A204.1 (cell line): ENCODE data around the gene FAM168B.
"Not testable (repeated sequence)": the region's sequence is repeated elsewhere in the genome, so short reads cannot be mapped to it uniquely, and the experiment has no call there.

Experiments used
- FAIRE-seq: peaks from 2 replicates; lab custom pipeline; 2012; peaks lifted over from hg19 to GRCh38; lab: Jason Lieb, UNC

The FAM168B gene

GRCh38 chr2:131094463-131095281 is 1.4 kb upstream of the FAM168B start:
- no peak for FAIRE-seq

- no peak for FAIRE-seq
Measured at GRCh38 chr2:131093696-131094462, 619 bp upstream of the FAM168B start.

GRCh38 chr2:131092458-131093005 is 728 bp downstream of the FAM168B start:
- no peak for FAIRE-seq

DNA sequence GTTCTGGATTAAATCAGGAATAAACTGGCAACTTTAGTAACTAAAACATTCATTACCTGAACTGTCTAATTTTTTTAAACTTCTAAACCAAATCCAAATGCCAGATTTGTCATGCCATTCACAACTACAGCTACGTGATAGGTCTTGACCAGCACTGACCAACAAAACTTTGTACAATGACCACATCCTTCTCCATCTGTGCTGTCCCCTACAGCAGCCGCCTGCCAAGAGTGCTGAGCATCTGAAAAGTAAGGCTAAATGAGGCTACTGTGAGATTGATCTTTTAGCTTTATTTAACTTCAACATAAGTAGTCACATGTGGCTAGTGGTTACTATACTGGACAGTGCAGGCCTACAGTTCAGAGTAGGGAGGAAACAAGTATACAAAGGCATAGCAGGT is 7.6 kb downstream of the FAM168B start:
- FAIRE-seq = no peak

- FAIRE-seq = no peak
Measured at GRCh38 chr2:131081190-131081589, 12.1 kb downstream of the FAM168B start.

DNA sequence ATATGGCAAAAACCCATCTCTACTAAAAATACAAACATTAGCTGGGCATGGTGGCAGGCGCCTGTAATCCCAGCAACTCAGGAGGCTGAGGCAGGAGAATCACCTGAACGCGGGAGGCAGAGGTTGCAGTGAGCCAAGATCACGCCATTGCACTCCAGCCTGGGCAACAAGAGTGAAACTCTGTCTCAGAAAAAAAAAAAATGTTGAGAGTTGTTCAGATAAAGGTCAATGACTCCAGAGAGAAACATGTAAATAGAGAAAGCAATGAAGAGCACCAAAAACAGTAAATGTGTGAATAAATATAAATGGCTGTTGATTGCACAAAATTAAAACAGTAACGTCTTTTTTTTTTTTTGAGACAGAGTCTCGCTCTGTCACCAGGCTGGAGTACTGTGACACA is 13.3 kb downstream of the FAM168B start:
- not testable (repeated sequence) for FAIRE-seq

- no peak for FAIRE-seq
Measured at GRCh38 chr2:131077966-131078365, 15.3 kb downstream of the FAM168B start.

- FAIRE-seq = no peak
Measured at GRCh38 chr2:131077182-131077846, 15.9 kb downstream of the FAM168B start.

DNA sequence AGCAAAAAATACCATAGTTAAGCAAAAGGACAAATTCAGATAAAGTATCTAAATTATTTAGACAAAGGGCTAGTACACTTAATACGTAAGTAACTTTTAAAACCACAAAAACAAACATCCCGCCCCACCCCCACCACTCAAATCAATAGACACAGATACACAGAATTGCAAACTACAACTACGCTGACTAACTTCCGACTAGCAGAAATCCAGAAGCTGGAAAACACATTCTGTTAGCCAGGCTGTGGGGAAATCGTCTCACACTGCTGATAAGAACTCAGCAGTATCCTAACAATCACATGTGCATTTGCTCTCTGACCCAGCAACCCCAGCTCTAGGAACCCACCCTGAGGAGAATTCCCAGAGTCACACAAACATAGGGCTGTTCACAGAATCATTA is 16.6 kb downstream of the FAM168B start:
- no peak for FAIRE-seq

DNA sequence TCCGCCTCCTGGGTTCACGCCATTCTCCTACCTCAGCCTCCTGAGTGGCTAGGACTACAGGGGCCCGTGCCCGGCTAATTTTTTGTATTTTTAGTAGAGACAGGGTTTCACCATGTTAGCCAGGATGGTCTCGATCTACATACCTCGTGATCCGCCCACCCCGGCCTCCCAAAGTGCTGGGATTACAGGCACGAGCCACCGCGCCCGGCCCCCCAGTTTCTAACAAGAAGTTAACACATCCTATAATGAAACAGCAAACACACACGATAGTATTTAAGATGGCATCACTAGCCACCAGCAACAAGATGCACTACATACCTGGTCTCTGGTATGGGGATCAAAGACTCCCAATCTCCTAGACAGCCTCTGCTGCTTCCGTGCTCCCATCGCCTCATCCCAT is 17.7 kb downstream of the FAM168B start:
- FAIRE-seq = not testable (repeated sequence)

DNA sequence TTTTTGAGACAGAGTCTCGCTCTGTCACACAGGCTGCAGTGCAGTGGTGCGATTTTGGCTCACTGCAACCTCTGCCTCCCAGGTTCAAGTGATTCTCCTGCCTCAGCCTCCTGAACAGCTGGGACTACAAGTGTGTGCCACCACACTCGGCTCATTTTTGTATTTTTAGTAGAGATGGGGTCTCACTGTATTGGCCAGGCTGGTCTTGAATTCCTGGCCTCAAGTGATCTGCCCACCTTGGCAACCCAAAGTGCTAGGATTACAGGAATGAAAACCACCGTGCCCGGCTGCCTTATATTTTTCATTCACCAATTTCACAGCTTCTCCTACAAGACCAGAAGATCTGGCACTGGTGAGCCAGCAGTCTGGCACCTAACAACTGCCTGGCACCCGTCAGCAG is 25.1 kb downstream of the FAM168B start:
- FAIRE-seq = not testable (repeated sequence)

- no peak for FAIRE-seq
Measured at GRCh38 chr2:131067465-131068125, 25.7 kb downstream of the FAM168B start.

DNA sequence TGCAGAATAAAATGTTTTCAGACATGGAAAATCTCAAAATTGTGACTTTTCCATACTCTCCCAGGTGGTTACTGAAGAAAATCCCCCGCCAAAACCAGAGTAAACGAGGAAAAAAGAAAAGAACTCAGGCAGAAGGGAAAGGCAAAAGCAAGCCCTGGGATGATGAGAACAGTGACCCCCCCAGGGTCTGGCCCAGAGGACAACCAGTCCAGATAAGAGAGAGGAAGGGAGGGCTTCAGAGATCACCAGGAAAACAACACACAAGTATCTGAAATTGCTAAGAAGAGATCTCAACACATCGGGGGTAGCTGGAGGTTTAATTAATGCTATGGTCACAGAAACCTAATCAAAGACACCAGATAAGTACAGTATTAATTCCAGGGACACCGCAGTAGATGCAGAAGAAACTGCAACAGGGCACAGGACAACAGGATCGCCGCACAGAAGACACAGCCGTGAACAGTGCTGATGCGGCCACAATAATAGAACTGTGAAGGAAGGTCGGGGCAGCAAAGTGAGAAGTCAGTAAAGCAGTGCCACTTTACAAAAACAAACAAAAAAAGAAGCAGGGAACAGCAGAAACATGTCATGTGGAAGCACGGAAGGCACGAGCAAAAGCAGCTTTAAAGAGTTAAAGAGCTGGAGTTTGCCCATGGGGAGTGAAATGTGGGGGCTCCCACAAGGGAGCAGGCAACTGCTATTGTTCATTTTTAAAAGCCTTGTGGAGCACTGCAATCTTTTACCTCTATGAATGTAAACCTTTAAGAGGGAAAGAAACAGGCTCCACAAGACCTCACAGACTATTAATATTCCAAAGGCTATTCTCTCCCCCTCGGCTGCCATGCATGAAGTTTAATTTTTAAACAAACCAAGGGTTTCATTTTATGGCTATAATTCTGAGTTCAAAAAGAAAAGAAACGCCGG is 28.4 kb downstream of the FAM168B start:
- no peak for FAIRE-seq

- FAIRE-seq = no peak
Measured at GRCh38 chr2:131063501-131064283, 29.6 kb downstream of the FAM168B start.

- FAIRE-seq = no peak
Measured at GRCh38 chr2:131058920-131059319, 34.3 kb downstream of the FAM168B start.

- no peak for FAIRE-seq
Measured at GRCh38 chr2:131058214-131058843, 34.9 kb downstream of the FAM168B start.

DNA sequence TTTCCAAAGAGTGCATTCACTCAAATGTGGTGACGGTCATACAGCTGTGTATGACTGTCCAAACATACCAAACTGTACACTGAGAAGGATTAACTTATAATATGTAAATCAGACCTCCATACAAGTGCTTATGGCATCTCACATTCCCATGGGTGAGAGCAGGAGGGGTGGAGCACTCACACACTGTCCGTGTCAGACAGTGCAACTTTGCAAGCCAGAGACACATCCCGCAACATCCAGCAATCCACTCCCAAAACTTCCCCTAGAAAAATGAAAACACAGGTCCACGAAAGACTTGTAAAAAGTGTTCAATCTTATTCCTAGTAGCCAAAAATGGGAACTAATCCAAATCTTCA is 36.4 kb downstream of the FAM168B start:
- FAIRE-seq = no peak

DNA sequence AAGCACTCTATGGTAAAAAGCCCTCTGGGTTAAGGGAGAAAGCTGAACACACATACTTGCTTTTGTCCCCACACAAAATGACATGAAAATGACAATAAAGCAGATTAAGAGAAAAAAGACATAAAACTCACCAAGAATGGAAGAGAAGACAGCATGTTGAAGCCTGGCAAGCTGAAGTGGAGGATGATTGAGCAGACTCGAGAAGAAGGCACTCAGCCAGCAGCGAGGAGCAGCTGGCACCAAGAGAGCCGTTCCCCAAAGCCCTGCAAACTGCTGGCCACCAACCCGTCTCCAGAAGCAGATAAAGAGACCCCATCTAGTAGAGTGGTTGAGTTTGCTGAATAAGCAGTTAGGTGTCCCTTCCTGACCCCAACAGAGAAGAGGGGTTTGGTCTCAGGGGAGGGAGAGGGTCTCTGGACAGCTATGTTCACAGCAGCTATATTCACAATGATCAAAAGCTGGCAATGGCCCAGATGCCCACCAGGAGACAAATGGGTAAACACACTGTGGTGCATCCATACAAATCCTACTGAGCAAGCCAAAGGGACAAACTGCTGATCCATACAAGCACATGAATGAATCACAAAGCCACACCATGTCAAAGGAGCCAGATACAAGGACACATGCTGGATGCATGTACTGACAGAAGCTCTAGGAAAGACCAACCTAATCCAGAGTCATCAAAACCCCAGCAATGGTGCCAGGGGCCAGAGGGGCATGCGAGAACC is 36.9 kb downstream of the FAM168B start:
- FAIRE-seq = no peak
